Spleen (tissue), 7 donors: Measurements from ENCODE around the gene GRIK3.

Experiments
- POLR2A ChIP-seq, 3 donors: fragments of 450-650 bp; IDR thresholded peaks; one replicate each; pipeline ENCODE4 v1.5.1; 2017; ENCODE audit warnings: antibody characterized with exemption in 3 of 3, mild to moderate bottlenecking in 1 of 3
- TF ChIP-seq, protein P1 (sequence below), 11 experiments: fragments of 200-600 bp in 7 of 11; fragments of 450-650 bp in 4 of 11; sonication (generic) in 4 of 11; IDR thresholded peaks in 8 of 11; conservative IDR thresholded peaks in 3 of 11; 1 replicate in 7 of 11; 2 replicates in 4 of 11; pipeline versions ENCODE4 v1.4.0 to v1.8.0; 2016 to 2021; ENCODE audit warnings: antibody characterized with exemption in 11 of 11, inconsistent platforms in 4 of 11, mild to moderate bottlenecking in 1 of 11
- donor health status: DM: no; HTN: no; CAD: no; lungs with moderate emphysema.
- donor health status: DM: no; HTN: no; CAD: no.
- donor health status: DM: no; HTN: no; CAD: no.

GRCh38 chr1:37033355-37034101, 787 bp downstream of the GRIK3 start:
- TF ChIP-seq POLR2A (IDR thresholded peaks at IDR 0.05), result no peak
- TF ChIP-seq, protein P1, sequence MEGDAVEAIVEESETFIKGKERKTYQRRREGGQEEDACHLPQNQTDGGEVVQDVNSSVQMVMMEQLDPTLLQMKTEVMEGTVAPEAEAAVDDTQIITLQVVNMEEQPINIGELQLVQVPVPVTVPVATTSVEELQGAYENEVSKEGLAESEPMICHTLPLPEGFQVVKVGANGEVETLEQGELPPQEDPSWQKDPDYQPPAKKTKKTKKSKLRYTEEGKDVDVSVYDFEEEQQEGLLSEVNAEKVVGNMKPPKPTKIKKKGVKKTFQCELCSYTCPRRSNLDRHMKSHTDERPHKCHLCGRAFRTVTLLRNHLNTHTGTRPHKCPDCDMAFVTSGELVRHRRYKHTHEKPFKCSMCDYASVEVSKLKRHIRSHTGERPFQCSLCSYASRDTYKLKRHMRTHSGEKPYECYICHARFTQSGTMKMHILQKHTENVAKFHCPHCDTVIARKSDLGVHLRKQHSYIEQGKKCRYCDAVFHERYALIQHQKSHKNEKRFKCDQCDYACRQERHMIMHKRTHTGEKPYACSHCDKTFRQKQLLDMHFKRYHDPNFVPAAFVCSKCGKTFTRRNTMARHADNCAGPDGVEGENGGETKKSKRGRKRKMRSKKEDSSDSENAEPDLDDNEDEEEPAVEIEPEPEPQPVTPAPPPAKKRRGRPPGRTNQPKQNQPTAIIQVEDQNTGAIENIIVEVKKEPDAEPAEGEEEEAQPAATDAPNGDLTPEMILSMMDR (IDR thresholded peaks at IDR 0.05 in 8 of 11, conservative IDR thresholded peaks at IDR 0.05 in 3 of 11), result no peak
